Smooth muscle cell (in vitro differentiated cells): Measurements from ENCODE around the gene ALKAL2. TPM values are rescaled to one million over a fixed set of nuclear protein-coding genes. Genes with fewer than 3 reads are reported as not detected.

ENCODE experiments used
- DNase-seq: peaks from one replicate; lab custom pipeline; 2025; ENCODE audit not compliant: unreplicated experiment; lab: John Stamatoyannopoulos, UW
- H2AFZ ChIP-seq: fragments of 200-600 bp; sonication (generic); 2 replicates; pipeline ENCODE4 v1.6.0; 2016; ENCODE audit warnings: antibody characterized with exemption, low read depth, mild to moderate bottlenecking
- H3F3A ChIP-seq: fragments of 200-600 bp; sonication (generic); 2 replicates; pipeline ENCODE4 v1.6.0; 2017; ENCODE audit warnings: antibody characterized with exemption, low read depth
- H3K27ac ChIP-seq: fragments of 200-600 bp; sonication (generic); 2 replicates; pipeline ENCODE4 v1.5.1; 2016; ENCODE audit warnings: low read depth, mild to moderate bottlenecking
- H3K27me3 ChIP-seq: fragments of 200-600 bp; sonication (generic); 2 replicates; pipeline ENCODE4 v1.6.1; 2016; ENCODE audit warnings: low read depth, mild to moderate bottlenecking
- H3K36me3 ChIP-seq: fragments of 200-600 bp; sonication (generic); 2 replicates; pipeline ENCODE4 v1.5.1; 2016; ENCODE audit warnings: low read depth
- H3K4me1 ChIP-seq: fragments of 200-600 bp; sonication (generic); 2 replicates; pipeline ENCODE4 v1.5.1; 2016; ENCODE audit warnings: low read depth
- H3K4me2 ChIP-seq: fragments of 200-600 bp; sonication (generic); 2 replicates; pipeline ENCODE4 v1.6.0; 2016; ENCODE audit warnings: mild to moderate bottlenecking
- H3K4me3 ChIP-seq: fragments of 200-600 bp; sonication (generic); 2 replicates; pipeline ENCODE4 v1.5.1; 2016; ENCODE audit warnings: mild to moderate bottlenecking
- H3K79me2 ChIP-seq: fragments of 200-600 bp; sonication (generic); 2 replicates; pipeline ENCODE4 v1.6.0; 2016; ENCODE audit warnings: low read depth, mild to moderate bottlenecking
- H3K9ac ChIP-seq: fragments of 200-600 bp; sonication (generic); 2 replicates; pipeline ENCODE4 v1.6.0; 2016; ENCODE audit warnings: low read depth
- H3K9me3 ChIP-seq: fragments of 200-600 bp; sonication (generic); replicated peaks from 2 replicates; pipeline ENCODE4 v1.5.1; 2016; ENCODE audit warnings: low read depth
- H4K20me1 ChIP-seq: fragments of 200-600 bp; sonication (generic); 2 replicates; pipeline ENCODE4 v1.6.0; 2016; ENCODE audit warnings: low read depth
- WGBS: methylation state at CpG from one replicate; pipeline ENCODE4 v1.1.7; 2016; ENCODE audit warnings: low lambda C conversion rate; 5-methylcytosine and 5-hydroxymethylcytosine counted together
- polyA plus RNA-seq: library from polyadenylated mRNA; unstranded; fragments of >200 nt; fragmentation: Nextera tagmentation; extraction: Ambion mirVana; gene quantifications from 2 replicates; pipeline ENCODE4 v1.2.1, GENCODE V29; 2016
- total RNA-seq: library from RNA; depleted of rRNA; stranded (reverse); fragments of >200 nt; gene quantifications from 2 replicates; pipeline ENCODE4 v1.2.3, GENCODE V29; 2014
- TF ChIP-seq, protein P1 (sequence below): fragments of 200-600 bp; sonication (generic); IDR thresholded peaks from 2 replicates; pipeline ENCODE4 v1.5.1; 2017; ENCODE audit warnings: borderline replicate concordance, mild to moderate bottlenecking, antibody characterized with exemption; ENCODE audit not compliant: insufficient read depth, poor library complexity, severe bottlenecking

ALKAL2 gene
- total and polyA plus RNA-seq, 2 experiments from 2014 or later: 0.58 to 0.67 TPM

DNA sequence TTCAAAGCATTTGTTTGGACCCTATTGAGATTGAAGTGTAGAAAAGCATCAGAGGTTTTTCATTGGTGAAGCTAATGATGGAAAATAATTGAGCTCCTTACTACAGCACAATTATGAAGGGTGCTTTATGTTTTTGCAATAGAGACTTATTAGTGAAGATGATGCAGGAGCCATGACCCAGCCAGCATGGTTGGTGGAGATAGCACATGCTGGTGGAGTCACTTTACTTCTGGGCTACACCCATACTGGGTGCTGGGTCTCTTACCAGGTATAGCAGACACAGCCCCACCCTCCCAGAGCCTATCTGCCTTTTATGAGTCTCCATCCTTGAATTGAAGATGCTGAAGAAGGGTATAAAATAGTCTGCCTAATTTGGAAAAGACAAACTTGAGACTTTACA is 19.6 kb downstream of the ALKAL2 start:
- Histone ChIP-seq H3K9me3 (no peaks in the 10 kb centered on the region), H4K20me1 (peaks cover 73% of the 10 kb centered on the region)
- TF ChIP-seq, protein P1, sequence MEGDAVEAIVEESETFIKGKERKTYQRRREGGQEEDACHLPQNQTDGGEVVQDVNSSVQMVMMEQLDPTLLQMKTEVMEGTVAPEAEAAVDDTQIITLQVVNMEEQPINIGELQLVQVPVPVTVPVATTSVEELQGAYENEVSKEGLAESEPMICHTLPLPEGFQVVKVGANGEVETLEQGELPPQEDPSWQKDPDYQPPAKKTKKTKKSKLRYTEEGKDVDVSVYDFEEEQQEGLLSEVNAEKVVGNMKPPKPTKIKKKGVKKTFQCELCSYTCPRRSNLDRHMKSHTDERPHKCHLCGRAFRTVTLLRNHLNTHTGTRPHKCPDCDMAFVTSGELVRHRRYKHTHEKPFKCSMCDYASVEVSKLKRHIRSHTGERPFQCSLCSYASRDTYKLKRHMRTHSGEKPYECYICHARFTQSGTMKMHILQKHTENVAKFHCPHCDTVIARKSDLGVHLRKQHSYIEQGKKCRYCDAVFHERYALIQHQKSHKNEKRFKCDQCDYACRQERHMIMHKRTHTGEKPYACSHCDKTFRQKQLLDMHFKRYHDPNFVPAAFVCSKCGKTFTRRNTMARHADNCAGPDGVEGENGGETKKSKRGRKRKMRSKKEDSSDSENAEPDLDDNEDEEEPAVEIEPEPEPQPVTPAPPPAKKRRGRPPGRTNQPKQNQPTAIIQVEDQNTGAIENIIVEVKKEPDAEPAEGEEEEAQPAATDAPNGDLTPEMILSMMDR: no peak

DNA sequence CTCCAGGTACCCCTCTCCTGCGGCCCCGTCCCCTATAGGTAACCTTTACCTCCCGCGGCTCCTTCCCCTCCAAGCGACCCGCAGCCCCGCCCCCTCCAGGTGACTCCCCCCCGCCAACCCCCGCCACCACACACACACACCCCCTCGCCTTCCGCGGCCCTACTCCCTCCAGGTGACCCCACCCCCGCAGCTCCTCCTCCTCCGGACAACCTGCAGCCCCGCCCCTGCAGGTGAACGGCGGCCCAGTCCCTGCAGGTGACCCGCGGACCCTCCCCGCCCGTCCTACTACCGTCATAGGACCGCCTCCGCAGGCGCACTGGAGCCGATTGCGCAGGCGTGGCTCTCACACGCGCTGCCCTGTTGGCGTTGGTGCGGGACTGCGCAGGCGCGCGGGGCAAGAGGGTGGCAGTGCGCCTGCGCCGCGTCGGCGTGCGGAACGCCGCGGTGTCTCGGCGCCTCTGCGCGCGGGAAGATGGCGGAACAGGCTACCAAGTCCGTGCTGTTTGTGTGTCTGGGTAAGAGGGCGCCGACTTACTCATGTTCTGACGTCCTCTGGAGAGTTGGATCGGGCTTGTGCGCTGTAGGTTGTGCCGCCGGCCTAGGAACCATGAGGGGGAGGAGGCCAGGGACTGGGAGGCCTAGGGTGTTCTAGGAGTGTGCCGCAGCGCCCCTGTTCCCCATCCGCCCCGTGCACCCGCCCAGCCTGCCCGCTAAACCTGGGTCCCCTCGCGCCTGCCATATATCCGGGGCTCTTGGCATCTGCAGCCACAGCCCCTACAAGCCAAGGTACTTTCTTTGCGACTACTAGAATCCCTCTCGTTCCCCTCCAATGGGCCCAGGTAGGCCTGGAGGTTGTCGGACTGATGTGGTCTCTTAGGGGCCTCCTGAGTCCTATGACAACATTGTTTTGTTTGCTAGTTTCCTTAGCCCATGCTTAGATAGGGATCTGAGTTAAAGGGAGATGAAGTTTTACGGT is 23.1 kb downstream of the ALKAL2 start, which contains the start of gene ACP1:
TSS of gene ACP1 (plus strand) at position 455 of the 976 bp plus-strand sequence. CDS start at position 473, 18 bp downstream.
- peak within 1 kb of the TSS; percentile 77 for H3K4me3 ChIP-seq
- H3K79me2 ChIP-seq: peaks cover 57% of the 10 kb centered on the region
- no peaks in the 10 kb centered on the region for H3K9me3 ChIP-seq
- peaks cover 38% of the 10 kb centered on the region for H4K20me1 ChIP-seq
- H3F3A ChIP-seq: no peaks in the 10 kb centered on the region
- H3K36me3 ChIP-seq: no peaks in the 10 kb centered on the region
- peak within 1 kb of the TSS; percentile 87 for H3K4me2 ChIP-seq
- no peaks in the 10 kb centered on the region for H3K27me3 ChIP-seq
- peak within 1 kb of the TSS; percentile 97 for H2AFZ ChIP-seq
- H3K4me1 ChIP-seq: peaks cover 10% of the 10 kb centered on the region
- DNase-seq: peak; percentile 79
- under 1% methylated on average over 63 of the region's 73 CpGs for WGBS
- peak within 1 kb of the TSS; percentile 75 for H3K27ac ChIP-seq
- peak within 1 kb of the TSS; percentile 91 for H3K9ac ChIP-seq
- TF ChIP-seq, protein P1: no peak

More for the DNA sequence above, 19.6 kb downstream of the ALKAL2 start:
- Histone ChIP-seq H3K27me3 (no peaks in the 10 kb centered on the region), H3K4me3 (no peak overlapping the region), H3F3A (no peaks in the 10 kb centered on the region), H3K36me3 (peaks cover 4% of the 10 kb centered on the region), H3K4me1 (peaks cover 10% of the 10 kb centered on the region), H3K27ac (no peak overlapping the region), H3K9ac (no peak overlapping the region), H3K79me2 (peaks cover 85% of the 10 kb centered on the region), H2AFZ (no peak overlapping the region), H3K4me2 (no peak overlapping the region)
- DNase-seq: no peak

DNA sequence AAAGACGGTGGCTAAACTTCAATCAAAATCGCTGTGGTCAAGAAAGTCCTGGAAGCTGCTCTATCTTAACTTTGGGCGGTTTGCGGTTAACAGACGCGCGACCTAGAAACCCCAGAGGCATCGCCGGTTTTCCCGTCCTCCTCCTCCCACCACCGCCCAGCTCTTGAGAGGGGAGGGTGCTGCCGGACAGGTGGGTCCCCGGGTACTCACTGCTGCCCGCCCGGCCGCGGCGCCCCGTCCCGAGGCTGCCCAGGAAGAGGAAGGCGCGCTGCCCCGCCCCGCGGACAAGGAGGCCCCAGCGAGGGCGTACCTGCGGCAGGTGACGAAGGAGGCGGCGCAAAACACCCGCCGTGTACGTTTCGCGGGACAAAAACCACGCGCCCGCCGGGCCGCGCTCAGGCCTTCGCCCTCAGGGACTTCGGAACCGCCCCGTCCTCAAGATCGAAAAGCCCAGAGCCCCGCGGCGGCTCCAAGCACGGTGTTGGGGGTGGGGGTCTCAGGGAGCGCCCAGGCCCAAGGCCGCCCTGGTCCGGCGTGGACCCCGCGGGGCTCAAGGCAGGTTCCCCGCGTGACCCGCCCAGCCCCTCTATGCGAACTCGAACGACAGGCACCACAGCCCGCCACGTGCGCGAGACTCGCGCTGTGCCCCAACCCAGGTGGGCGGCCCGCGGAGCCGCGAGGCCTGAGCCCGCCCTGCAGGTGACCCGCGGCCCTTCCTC is 24.0 kb downstream of the ALKAL2 start, which contains the start of gene SH3YL1:
TSS of gene SH3YL1 (minus strand) at position 259 of the 719 bp plus-strand sequence. CDS start at position 211, 48 bp downstream.
- Histone ChIP-seq H3K27ac (peak within 1 kb of the TSS; percentile 75), H3K4me1 (peaks cover 10% of the 10 kb centered on the region), H3K27me3 (no peaks in the 10 kb centered on the region), H3K4me3 (peak within 1 kb of the TSS; percentile 77), H3K36me3 (no peaks in the 10 kb centered on the region), H3F3A (no peaks in the 10 kb centered on the region), H3K79me2 (peaks cover 54% of the 10 kb centered on the region), H3K4me2 (peak within 1 kb of the TSS; percentile 87), H3K9ac (peak within 1 kb of the TSS; percentile 91), H4K20me1 (peaks cover 29% of the 10 kb centered on the region), H3K9me3 (no peaks in the 10 kb centered on the region), H2AFZ (peak within 1 kb of the TSS; percentile 97)
- TF ChIP-seq, protein P1: no peak
- DNase-seq: no peak
- WGBS: 1% methylated on average over 59 of the region's 77 CpGs
